H9 (cell line): ENCODE data around the gene MCU. TPM values are rescaled to one million over a fixed set of nuclear protein-coding genes. Genes with fewer than 3 reads are reported as not detected.

ENCODE experiments used
- DNase-seq: peaks from one replicate; pipeline ENCODE4 v3.0.0-alpha.2; 2017
- H2AFZ ChIP-seq: one replicate; pipeline ENCODE4 v1.6.1; 2013; ENCODE audit warnings: mild to moderate bottlenecking, low read length, control low read depth, moderate library complexity
- H2AK5ac ChIP-seq: 2 replicates; pipeline ENCODE4 v1.6.1; 2013; ENCODE audit warnings: low read length, control low read depth, mixed read lengths; ENCODE audit not compliant: insufficient read length
- H2BK120ac ChIP-seq: one replicate; pipeline ENCODE4 v1.6.1; 2013; ENCODE audit warnings: low read depth, mild to moderate bottlenecking, low read length, control low read depth, inconsistent platforms; ENCODE audit not compliant: poor library complexity, severe bottlenecking
- H2BK12ac ChIP-seq: 2 replicates; pipeline ENCODE4 v1.6.1; 2013; ENCODE audit warnings: low read length, control low read depth, mixed read lengths, low read depth; ENCODE audit not compliant: insufficient read length
- H2BK15ac ChIP-seq: 2 replicates; pipeline ENCODE4 v1.6.1; 2013; ENCODE audit warnings: low read depth, low read length, control low read depth
- H2BK20ac ChIP-seq: one replicate; pipeline ENCODE4 v1.6.1; 2013; ENCODE audit warnings: low read depth, mild to moderate bottlenecking, low read length, control low read depth, inconsistent platforms; ENCODE audit not compliant: poor library complexity, severe bottlenecking
- H2BK5ac ChIP-seq: 2 replicates; pipeline ENCODE4 v1.6.1; 2013; ENCODE audit warnings: low read length, control low read depth, mixed read lengths; ENCODE audit not compliant: insufficient read length
- H3K14ac ChIP-seq: 2 replicates; pipeline ENCODE4 v1.6.1; 2013; ENCODE audit warnings: low read length, control low read depth; ENCODE audit not compliant: insufficient read depth
- H3K18ac ChIP-seq: 2 replicates; pipeline ENCODE4 v1.6.1; 2013; ENCODE audit warnings: low read depth, mild to moderate bottlenecking, mixed read lengths, low read length, control low read depth; ENCODE audit not compliant: insufficient read length
- H3K23ac ChIP-seq: 2 replicates; pipeline ENCODE4 v1.6.1; 2013; ENCODE audit warnings: low read length, control low read depth, mixed read lengths, low read depth; ENCODE audit not compliant: insufficient read length
- H3K23me2 ChIP-seq: 2 replicates; pipeline ENCODE4 v1.6.1; 2013; ENCODE audit warnings: low read depth, mild to moderate bottlenecking, mixed read lengths, low read length, control low read depth; ENCODE audit not compliant: insufficient read length, poor library complexity, severe bottlenecking
- H3K27ac ChIP-seq: 2 replicates; pipeline ENCODE4 v1.5.1; 2013; ENCODE audit warnings: low read length, control low read depth, mixed read lengths, low read depth; ENCODE audit not compliant: insufficient read length
- H3K27me3 ChIP-seq: 2 replicates; pipeline ENCODE4 v1.6.1; 2013; ENCODE audit warnings: low read length, control low read depth, inconsistent platforms; ENCODE audit not compliant: insufficient read depth
- H3K4ac ChIP-seq: 2 replicates; pipeline ENCODE4 v1.6.1; 2013; ENCODE audit warnings: low read depth, mild to moderate bottlenecking, control low read depth, inconsistent platforms, low read length, moderate library complexity
- H3K4me1 ChIP-seq: 2 replicates; pipeline ENCODE4 v1.6.1; 2013; ENCODE audit warnings: low read length, control low read depth, inconsistent platforms; ENCODE audit not compliant: insufficient read depth
- H3K4me2 ChIP-seq: 2 replicates; pipeline ENCODE4 v1.6.1; 2013; ENCODE audit warnings: low read length, control low read depth, mixed read lengths; ENCODE audit not compliant: insufficient read length, insufficient read depth
- H3K56ac ChIP-seq: 2 replicates; pipeline ENCODE4 v1.6.1; 2013; ENCODE audit warnings: low read depth, mild to moderate bottlenecking, mixed read lengths, low read length, control low read depth; ENCODE audit not compliant: insufficient read length
- H3K79me1 ChIP-seq: 2 replicates; pipeline ENCODE4 v1.6.1; 2013; ENCODE audit warnings: low read depth, mild to moderate bottlenecking, moderate library complexity, low read length, control low read depth, inconsistent platforms; ENCODE audit not compliant: insufficient read depth, poor library complexity, severe bottlenecking
- H3K79me2 ChIP-seq: 2 replicates; pipeline ENCODE4 v1.6.1; 2013; ENCODE audit warnings: low read length, control low read depth, inconsistent platforms; ENCODE audit not compliant: insufficient read depth
- H3K9ac ChIP-seq: 2 replicates; pipeline ENCODE4 v1.6.1; 2013; ENCODE audit warnings: low read length, control low read depth, mixed read lengths; ENCODE audit not compliant: insufficient read length; ENCODE audit errors: extremely low read depth
- H3K9me3 ChIP-seq: one replicate; pipeline ENCODE4 v1.6.1; 2013; ENCODE audit warnings: low read depth, low read length, inconsistent platforms; ENCODE audit not compliant: control insufficient read depth
- H3T11ph ChIP-seq: one replicate; pipeline ENCODE4 v1.6.1; 2013; ENCODE audit warnings: mild to moderate bottlenecking, low read length, control low read depth, inconsistent platforms
- H4K20me1 ChIP-seq: one replicate; pipeline ENCODE4 v1.6.1; 2013; ENCODE audit not compliant: control insufficient read depth, insufficient read length, insufficient read depth
- H4K5ac ChIP-seq: 2 replicates; pipeline ENCODE4 v1.6.1; 2013; ENCODE audit warnings: low read depth, mild to moderate bottlenecking, mixed read lengths, low read length, control low read depth; ENCODE audit not compliant: insufficient read length
- H4K8ac ChIP-seq: replicated peaks from 2 replicates; pipeline ENCODE4 v1.6.1; 2013; ENCODE audit warnings: low read length, control low read depth, mixed read lengths, low read depth; ENCODE audit not compliant: insufficient read length
- H4K91ac ChIP-seq: 2 replicates; pipeline ENCODE4 v1.6.1; 2013; ENCODE audit warnings: low read depth, mild to moderate bottlenecking, moderate library complexity, mixed read lengths, low read length, control low read depth; ENCODE audit not compliant: insufficient read length
- H3K27ac Mint-ChIP-seq, 3 experiments: 2 replicates in 2 of 3; 3 replicates in 1 of 3; pipeline ENCODE4 v1.8.0; 2020 to 2021; ENCODE audit warnings: mixed read lengths in 3 of 3, mild to moderate bottlenecking in 1 of 3, moderate library complexity in 1 of 3
- H3K27me3 Mint-ChIP-seq: 2 replicates; pipeline ENCODE4 v1.8.0; 2021; ENCODE audit warnings: low read depth, mild to moderate bottlenecking, moderate library complexity, mixed read lengths
- H3K36me3 Mint-ChIP-seq, 3 experiments: 2 replicates in 2 of 3; 3 replicates in 1 of 3; pipeline ENCODE4 v1.8.0; 2020 to 2021; ENCODE audit warnings: low read depth in 3 of 3, mixed read lengths in 3 of 3; ENCODE audit not compliant: insufficient read depth in 1 of 3
- H3K4me1 Mint-ChIP-seq, 2 experiments: 2 replicates each; pipeline ENCODE4 v1.8.0; 2020; ENCODE audit warnings: mixed read lengths in 2 of 2
- H3K4me3 Mint-ChIP-seq, 2 experiments: 2 replicates in 1 of 2; 3 replicates in 1 of 2; pipeline ENCODE4 v1.8.0; 2020 to 2021; ENCODE audit warnings: mild to moderate bottlenecking in 2 of 2, mixed read lengths in 2 of 2, moderate library complexity in 1 of 2
- H3K9me3 Mint-ChIP-seq, 2 experiments: 2 replicates in 1 of 2; 3 replicates in 1 of 2; pipeline ENCODE4 v1.8.0; 2020; ENCODE audit warnings: mild to moderate bottlenecking in 2 of 2, mixed read lengths in 2 of 2, moderate library complexity in 1 of 2
- WGBS: extraction: QIAGEN DNeasy Blood & Tissue Kit; methylation state at CpG from one replicate; pipeline ENCODE4 v1.1.7; 2013; ENCODE audit warnings: missing lambda C conversion rate, low lambda C conversion rate, mixed read lengths; ENCODE audit not compliant: insufficient read length; ENCODE audit errors: extremely low coverage; 5-methylcytosine and 5-hydroxymethylcytosine counted together
- total RNA-seq: library from RNA; stranded (reverse); gene quantifications from 2 replicates; pipeline ENCODE4 v1.2.1, GENCODE V29; 2021
- TF ChIP-seq, protein P1 (sequence below): fragments of 200-600 bp; sonication (generic); conservative IDR thresholded peaks from 3 replicates; pipeline ENCODE4 v1.8.0; 2021; ENCODE audit warnings: antibody characterized with exemption, mild to moderate bottlenecking

Gene MCU
- total RNA-seq, 1 experiment from 2014 or later: 36.6 TPM

DNA sequence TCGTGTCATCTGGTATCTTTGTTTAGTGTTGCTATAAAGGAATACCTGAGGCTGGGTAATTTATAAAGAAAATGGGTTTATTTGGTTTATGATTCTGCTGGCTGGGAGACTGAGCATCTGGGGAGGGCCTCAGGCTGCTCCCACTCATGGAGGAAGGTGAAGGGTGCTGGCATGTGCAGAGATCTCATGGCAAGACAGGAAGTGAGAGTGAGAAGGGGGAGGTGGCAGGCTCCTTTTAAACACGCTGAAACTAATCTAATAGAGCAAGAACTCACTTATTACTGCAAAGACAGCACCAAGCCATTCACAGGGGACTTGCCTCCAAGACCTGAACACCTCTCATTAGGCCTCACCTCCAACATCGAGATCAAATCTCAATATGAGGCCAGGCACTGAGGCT is 212.9 kb downstream of the MCU start:
- H2AK5ac ChIP-seq: no peak overlapping the region
- no peak overlapping the region for H3K4ac ChIP-seq
- no peak overlapping the region for H4K8ac ChIP-seq
- H4K5ac ChIP-seq: no peak overlapping the region
- no peaks in the 10 kb centered on the region for H3K79me1 ChIP-seq
- no peak overlapping the region for H2BK12ac ChIP-seq
- no peak overlapping the region for H3K14ac ChIP-seq
- no peaks in the 10 kb centered on the region for H3K23me2 ChIP-seq
- whole genome bisulfite sequencing: no CpG with 5 or more reads among the region's 3 CpGs
- H3K9me3 ChIP-seq: no peaks in the 10 kb centered on the region
- H3K9ac ChIP-seq: no peak overlapping the region
- Mint-ChIP-seq H3K36me3 (peaks cover 0 to 15% (median 6%) of the 10 kb centered on the region in 3 experiments; a peak in 6 of 7 replicates), H3K27ac (0 out of 7 replicates have a peak overlapping the region, but pooled peaks of 1 of the 3 experiments have one; percentile 2), H3K27me3 (no peaks in the 10 kb centered on the region; the same call in 1 of the 2 replicates), H3K4me1 (no peaks in the 10 kb centered on the region), H3K9me3 (peaks cover 15 to 16% of the 10 kb centered on the region in 2 experiments), H3K4me3 (no peak overlapping the region)
- H3K4me1 ChIP-seq: no peaks in the 10 kb centered on the region
- no peak overlapping the region for H4K91ac ChIP-seq
- H3K27ac ChIP-seq: no peak overlapping the region
- no peak overlapping the region for H2BK120ac ChIP-seq
- no peak overlapping the region for H2AFZ ChIP-seq
- no peak overlapping the region for H2BK15ac ChIP-seq
- no peak overlapping the region for H3K56ac ChIP-seq
- no peaks in the 10 kb centered on the region for H3K27me3 ChIP-seq
- no peaks in the 10 kb centered on the region for H3K79me2 ChIP-seq
- no peak overlapping the region for H3K23ac ChIP-seq
- TF ChIP-seq, protein P1, sequence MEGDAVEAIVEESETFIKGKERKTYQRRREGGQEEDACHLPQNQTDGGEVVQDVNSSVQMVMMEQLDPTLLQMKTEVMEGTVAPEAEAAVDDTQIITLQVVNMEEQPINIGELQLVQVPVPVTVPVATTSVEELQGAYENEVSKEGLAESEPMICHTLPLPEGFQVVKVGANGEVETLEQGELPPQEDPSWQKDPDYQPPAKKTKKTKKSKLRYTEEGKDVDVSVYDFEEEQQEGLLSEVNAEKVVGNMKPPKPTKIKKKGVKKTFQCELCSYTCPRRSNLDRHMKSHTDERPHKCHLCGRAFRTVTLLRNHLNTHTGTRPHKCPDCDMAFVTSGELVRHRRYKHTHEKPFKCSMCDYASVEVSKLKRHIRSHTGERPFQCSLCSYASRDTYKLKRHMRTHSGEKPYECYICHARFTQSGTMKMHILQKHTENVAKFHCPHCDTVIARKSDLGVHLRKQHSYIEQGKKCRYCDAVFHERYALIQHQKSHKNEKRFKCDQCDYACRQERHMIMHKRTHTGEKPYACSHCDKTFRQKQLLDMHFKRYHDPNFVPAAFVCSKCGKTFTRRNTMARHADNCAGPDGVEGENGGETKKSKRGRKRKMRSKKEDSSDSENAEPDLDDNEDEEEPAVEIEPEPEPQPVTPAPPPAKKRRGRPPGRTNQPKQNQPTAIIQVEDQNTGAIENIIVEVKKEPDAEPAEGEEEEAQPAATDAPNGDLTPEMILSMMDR: no peak
- no peak overlapping the region for H2BK20ac ChIP-seq
- no peak overlapping the region for H3T11ph ChIP-seq
- H3K4me2 ChIP-seq: no peak overlapping the region
- no peaks in the 10 kb centered on the region for H4K20me1 ChIP-seq
- no peak overlapping the region for H2BK5ac ChIP-seq
- no peak overlapping the region for H3K18ac ChIP-seq
- DNase-seq: no peak
